PC-9 (cell line): ENCODE data around the gene CSTF1. TPM values are rescaled to one million over a fixed set of nuclear protein-coding genes. Genes with fewer than 3 reads are reported as not detected.

Experiments used
- BruUV-seq: library from RNA; stranded (reverse); fragments of 400-500 nt; replicated peaks from 2 replicates; lab custom pipeline; 2021; lab: Mats Ljungman, UMichigan
- CTCF ChIA-PET: fragments of 300-600 bp; sonication (Branson Sonifier 250); formaldehyde crosslinking; loops from one replicate; lab custom pipeline; 2022; ENCODE audit warnings: antibody characterized with exemption; lab: Charles Lee
- POLR2A ChIA-PET: fragments of 300-600 bp; sonication (Branson Sonifier 250); formaldehyde crosslinking; loops from one replicate; lab custom pipeline; 2022; ENCODE audit warnings: antibody characterized with exemption; ENCODE audit not compliant: unreplicated experiment; lab: Charles Lee
- DNase-seq, 2 experiments: peaks; one replicate each; pipeline versions ENCODE4 v3.0.0 to v3.0.0-alpha.2; 2015 to 2022; ENCODE audit warnings: mixed read lengths in 1 of 2
- H2AFZ ChIP-seq: fragments of 200-600 bp; sonication (generic); 2 replicates; pipeline ENCODE4 v1.8.1; 2017; ENCODE audit warnings: antibody characterized with exemption
- H3F3A ChIP-seq: fragments of 200-600 bp; sonication (generic); 2 replicates; pipeline ENCODE4 v1.8.1; 2017; ENCODE audit warnings: antibody characterized with exemption, mild to moderate bottlenecking, low read depth; ENCODE audit not compliant: insufficient read depth
- H3K27ac ChIP-seq: fragments of 200-600 bp; sonication (generic); 2 replicates; pipeline ENCODE4 v1.6.1; 2016; ENCODE audit warnings: mixed run types
- H3K27me3 ChIP-seq: fragments of 200-600 bp; sonication (generic); 2 replicates; pipeline ENCODE4 v1.6.1; 2016; ENCODE audit warnings: low read depth, mixed run types; ENCODE audit not compliant: insufficient read depth
- H3K36me3 ChIP-seq: fragments of 200-600 bp; sonication (generic); 2 replicates; pipeline ENCODE4 v1.6.1; 2016; ENCODE audit warnings: low read depth, mixed run types
- H3K4me1 ChIP-seq: fragments of 200-600 bp; sonication (generic); replicated peaks from 2 replicates; pipeline ENCODE4 v1.6.1; 2016; ENCODE audit warnings: mixed run types; ENCODE audit not compliant: insufficient read depth
- H3K4me2 ChIP-seq: fragments of 200-600 bp; sonication (generic); 2 replicates; pipeline ENCODE4 v1.6.1; 2017; ENCODE audit warnings: mixed run types
- H3K4me3 ChIP-seq: fragments of 200-600 bp; sonication (generic); 2 replicates; pipeline ENCODE4 v1.6.1; 2016; ENCODE audit warnings: mixed run types
- H3K79me2 ChIP-seq: fragments of 200-600 bp; sonication (generic); 2 replicates; pipeline ENCODE4 v1.6.1; 2017; ENCODE audit warnings: low read depth, mixed run types
- H3K9me2 ChIP-seq: fragments of 200-600 bp; sonication (generic); 2 replicates; pipeline ENCODE4 v1.8.1; 2017; ENCODE audit warnings: mild to moderate bottlenecking; ENCODE audit not compliant: insufficient read depth
- H3K9me3 ChIP-seq: fragments of 200-600 bp; sonication (generic); 2 replicates; pipeline ENCODE4 v1.8.1; 2016; ENCODE audit warnings: low read depth; ENCODE audit not compliant: insufficient read depth
- H4K20me1 ChIP-seq: fragments of 200-600 bp; sonication (generic); 2 replicates; pipeline ENCODE4 v1.8.1; 2017; ENCODE audit not compliant: insufficient read depth
- CTCF ChIP-seq: fragments of 200-600 bp; sonication (generic); conservative IDR thresholded peaks from 2 replicates; pipeline ENCODE4 v1.6.1; 2017; ENCODE audit warnings: mixed run types, antibody characterized with exemption, mild to moderate bottlenecking, moderate library complexity
- EZH2 ChIP-seq: fragments of 200-600 bp; sonication (generic); IDR thresholded peaks from 2 replicates; pipeline ENCODE4 v1.8.0; 2017; ENCODE audit warnings: antibody characterized with exemption, low read depth
- intact Hi-C: fragments of 100-400 bp; cut with micrococcal nuclease; formaldehyde crosslinking; loops from one replicate; pipeline ENCODE4 v1.10.0; 2022; ENCODE audit not compliant: unreplicated experiment
- total RNA-seq: library from RNA; stranded (reverse); gene quantifications from 2 replicates; pipeline ENCODE4 v1.2.3, GENCODE V29; 2021

Gene CSTF1
- total RNA-seq, 1 experiment from 2014 or later = 50.0 TPM

GRCh38 chr20:56439771-56440291 is 47.4 kb downstream of the CSTF1 start:
- H3K4me3 ChIP-seq = no peak overlapping the region
- POLR2A ChIA-PET = no interaction called here
- intact Hi-C loops = no loop called here
- no peaks in the 10 kb centered on the region for H4K20me1 ChIP-seq
- TF ChIP-seq CTCF = no peak
- TF ChIP-seq EZH2 = no peak
- no peaks in the 10 kb centered on the region for H3K36me3 ChIP-seq
- no peak overlapping the region for H3K4me2 ChIP-seq
- no peaks in the 10 kb centered on the region for H3K9me2 ChIP-seq
- H3K27ac ChIP-seq = no peak overlapping the region
- H3K4me1 ChIP-seq = no peaks in the 10 kb centered on the region; the same call in 1 of the 2 replicates
- no peaks in the 10 kb centered on the region for H3F3A ChIP-seq
- H3K9me3 ChIP-seq = no peaks in the 10 kb centered on the region
- H3K27me3 ChIP-seq = peaks cover 7% of the 10 kb centered on the region; the same call in 1 of the 2 replicates
- H2AFZ ChIP-seq = no peak overlapping the region
- BruUV-seq = no TSS peak
- CTCF ChIA-PET = interaction anchor here (0.6 kb wide), 1 partner anchor 1075 kb away, joined by 5 read pairs; no protein-coding TSS in a partner anchor
- H3K79me2 ChIP-seq = no peaks in the 10 kb centered on the region
- peak; percentile 34 to 41 for DNase-seq

- no peaks in the 10 kb centered on the region for H3K9me2 ChIP-seq
- CTCF ChIA-PET = interaction anchor here (0.6 kb wide), 1 partner anchor 1074 kb away, joined by 5 read pairs; no protein-coding TSS in a partner anchor
- intact Hi-C loops = no loop called here
- TF ChIP-seq EZH2 (no peak), CTCF (no peak)
- H3K4me2 ChIP-seq = no peak overlapping the region
- H3K36me3 ChIP-seq = no peaks in the 10 kb centered on the region
- H3K27ac ChIP-seq = no peak overlapping the region
- no peaks in the 10 kb centered on the region for H3K79me2 ChIP-seq
- H3K9me3 ChIP-seq = no peaks in the 10 kb centered on the region
- peaks cover 12% of the 10 kb centered on the region; the same call in 1 of the 2 replicates for H3K27me3 ChIP-seq
- H3K4me3 ChIP-seq = no peak overlapping the region
- H4K20me1 ChIP-seq = no peaks in the 10 kb centered on the region
- no peak for DNase-seq
- H2AFZ ChIP-seq = no peak overlapping the region
- H3K4me1 ChIP-seq = no peaks in the 10 kb centered on the region; the same call in 1 of the 2 replicates
- no peaks in the 10 kb centered on the region for H3F3A ChIP-seq
- POLR2A ChIA-PET = no interaction called here
- no TSS peak for BruUV-seq
Observed at GRCh38 chr20:56440346-56441007, 48.0 kb downstream of the CSTF1 start.

GRCh38 chr20:56442389-56443365 is 50.2 kb downstream of the CSTF1 start:
- intact Hi-C loops = no loop called here
- Histone ChIP-seq H3K79me2 (no peaks in the 10 kb centered on the region), H2AFZ (no peak overlapping the region), H3K4me3 (no peak overlapping the region), H3K4me2 (no peak overlapping the region), H3K4me1 (no peaks in the 10 kb centered on the region; the same call in 1 of the 2 replicates), H3F3A (no peaks in the 10 kb centered on the region), H3K27ac (no peak overlapping the region), H3K27me3 (peaks cover 13% of the 10 kb centered on the region; the same call in 1 of the 2 replicates), H3K9me3 (no peaks in the 10 kb centered on the region), H3K36me3 (no peaks in the 10 kb centered on the region), H4K20me1 (no peaks in the 10 kb centered on the region), H3K9me2 (no peaks in the 10 kb centered on the region)
- peak in 1 of 2 experiments; percentile 29 for DNase-seq
- no peak for TF ChIP-seq CTCF
- no peak for TF ChIP-seq EZH2
- ChIA-PET POLR2A (no interaction called here), CTCF (no interaction called here)
- BruUV-seq = no TSS peak
